Measurements from ENCODE around the gene B4GALNT1. TPM values are rescaled to one million over a fixed set of nuclear protein-coding genes. Genes with fewer than 3 reads are reported as not detected.
"Not testable (repeated sequence)": the region's sequence is repeated elsewhere in the genome, so short reads cannot be mapped to it uniquely, and the experiment has no call there.

The B4GALNT1 gene
- total RNA-seq (ENCODE audit: insufficient read depth, low replicate concordance): 1.4 TPM

DNA sequence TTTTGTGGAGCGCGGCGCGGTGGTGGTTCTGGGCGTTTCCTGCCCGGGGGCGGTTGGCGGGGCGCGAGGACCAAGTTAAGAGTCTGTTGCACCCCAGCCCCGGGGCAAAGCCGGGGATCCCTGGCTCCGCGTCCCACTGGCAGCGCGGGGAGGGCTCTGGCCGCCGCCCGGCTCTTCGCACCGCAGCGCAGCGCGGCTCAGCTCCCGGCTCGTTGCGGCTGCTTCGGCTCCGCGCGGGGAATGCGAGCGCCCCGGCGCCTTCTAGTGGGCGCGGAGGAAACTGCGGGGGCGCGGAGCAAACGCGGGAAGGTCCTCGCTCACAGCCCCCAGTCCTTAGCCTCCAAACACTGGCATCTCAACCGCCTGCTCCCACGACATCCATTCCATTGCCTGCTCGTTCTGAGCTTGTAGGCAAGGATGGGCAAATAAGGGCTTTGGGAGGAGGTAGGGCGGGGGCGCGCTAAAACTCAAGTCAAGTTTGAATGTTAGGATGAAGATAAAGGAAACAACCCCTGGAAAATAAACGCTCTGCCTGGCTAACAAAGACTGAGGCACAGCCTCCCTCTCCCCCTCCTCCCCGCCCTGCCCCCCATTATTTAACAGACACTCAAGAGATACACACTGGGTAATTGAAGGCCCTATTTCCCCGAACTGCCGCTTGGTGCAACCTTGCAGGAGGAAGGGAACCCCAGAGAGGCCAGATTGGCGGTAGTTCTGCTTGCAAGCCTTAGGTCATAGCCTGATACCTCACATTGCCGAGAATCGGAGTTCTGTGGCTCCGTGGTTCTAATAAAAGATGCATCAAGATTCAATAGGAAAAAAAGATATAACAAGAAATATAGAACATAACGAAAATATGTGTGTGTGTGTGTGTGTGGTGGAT, at the start of gene B4GALNT1:
TSS of gene B4GALNT1 (minus strand) at position 244 of the 883 bp plus-strand sequence. CDS start 1,069 bp downstream, outside the sequence.
- peak; percentile 53 for DNase-seq (ENCODE audit: low spot score)

DNA sequence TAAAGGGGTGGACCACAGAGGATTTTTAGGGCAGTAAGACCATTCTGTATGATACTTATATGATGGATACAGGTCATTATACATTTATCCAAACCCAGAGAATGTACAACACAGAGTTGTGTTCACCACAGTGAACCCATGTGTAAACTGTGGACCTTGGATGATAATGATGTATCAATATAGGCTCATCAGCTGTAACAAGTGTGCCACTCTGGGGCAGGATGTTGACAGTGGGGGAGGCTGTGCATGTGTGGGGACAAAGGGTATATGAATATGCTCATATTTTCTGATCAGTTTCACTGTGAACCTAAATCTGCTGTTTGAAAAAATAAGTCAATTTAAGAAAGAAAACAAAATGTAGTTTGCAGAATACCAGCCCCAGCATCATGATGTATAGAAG, 46.7 kb upstream of the B4GALNT1 start:
- DNase-seq (ENCODE audit: low spot score): no peak

DNA sequence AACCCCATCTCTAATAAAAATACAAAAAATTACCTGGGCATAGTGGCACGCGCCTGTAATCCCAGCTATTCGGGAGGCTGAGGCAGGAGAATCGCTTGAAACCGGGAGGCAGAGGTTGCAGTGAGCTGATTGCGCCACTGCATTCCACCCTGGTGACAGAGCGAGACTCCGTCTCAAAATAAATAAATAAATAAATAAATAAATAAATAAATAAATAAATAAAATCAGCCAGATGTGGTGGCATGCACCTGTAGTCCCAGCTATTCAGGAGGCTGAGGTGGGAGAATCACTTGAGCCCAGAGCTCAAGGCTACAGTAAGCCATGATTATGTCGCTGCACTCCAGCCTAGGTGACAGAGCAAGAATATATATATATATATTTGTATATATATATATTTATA, 44.9 kb upstream of the B4GALNT1 start:
- DNase-seq (ENCODE audit: low spot score): not testable (repeated sequence)

DNA sequence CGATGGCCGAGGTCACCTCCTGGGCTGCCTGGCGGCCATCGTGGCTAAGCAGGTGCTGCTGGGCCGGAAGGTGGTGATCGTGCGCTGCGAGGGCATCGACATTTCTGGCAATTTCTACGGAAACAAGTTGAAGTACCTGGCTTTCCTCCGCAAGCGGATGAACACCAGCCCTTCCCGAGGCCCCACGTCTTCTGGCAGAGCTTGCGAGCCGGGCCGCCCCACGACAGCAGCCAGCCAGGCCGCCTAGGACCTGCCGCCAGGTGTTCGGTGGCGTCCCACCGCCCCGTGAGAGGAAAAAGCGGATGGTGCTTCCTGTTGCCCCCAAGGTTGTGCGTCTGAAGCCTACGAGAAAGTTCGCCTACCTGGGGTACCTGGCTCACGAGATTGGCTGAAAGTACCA, 41.7 kb upstream of the B4GALNT1 start:
- no peak for DNase-seq (ENCODE audit: low spot score)

DNA sequence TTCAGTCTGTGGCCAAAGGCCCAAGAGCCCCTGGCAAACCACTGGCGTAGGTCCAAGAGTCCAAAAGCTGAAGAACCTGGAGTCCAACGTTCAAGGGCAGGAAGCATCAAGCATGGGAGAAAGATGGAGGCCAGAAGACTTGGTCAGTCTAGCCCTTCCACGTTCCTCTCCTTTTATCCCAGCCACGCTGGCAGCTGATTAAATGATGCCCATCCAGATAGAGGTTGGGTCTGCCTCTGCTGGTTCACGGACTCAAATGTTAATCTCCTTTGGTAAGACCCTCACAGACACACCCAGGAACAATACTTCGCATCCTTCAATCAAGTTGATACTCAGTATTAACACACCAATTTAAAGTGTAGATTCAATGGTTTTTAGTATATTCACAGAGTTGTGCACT, 39.8 kb upstream of the B4GALNT1 start:
- DNase-seq (ENCODE audit: low spot score): no peak

DNA sequence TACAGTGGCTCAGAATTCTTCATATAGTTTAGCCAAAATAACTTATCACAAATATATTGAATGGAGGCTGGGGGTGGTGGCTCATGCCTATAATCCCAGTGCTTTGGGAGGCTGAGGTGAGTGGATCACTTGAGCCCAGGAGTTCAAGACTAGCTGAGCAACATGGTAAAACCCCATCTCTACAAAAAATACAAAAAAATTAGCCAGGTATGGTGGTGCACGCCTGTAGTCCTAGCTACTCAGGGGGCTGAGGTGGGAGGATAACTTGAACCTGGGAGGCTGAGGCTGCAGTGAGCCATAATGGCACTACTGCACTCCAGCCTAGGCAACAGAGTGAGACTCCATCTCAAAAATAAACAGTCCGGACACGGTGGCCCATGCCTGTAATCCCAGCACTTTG, 38.8 kb upstream of the B4GALNT1 start:
- DNase-seq (ENCODE audit: low spot score): not testable (repeated sequence)

DNA sequence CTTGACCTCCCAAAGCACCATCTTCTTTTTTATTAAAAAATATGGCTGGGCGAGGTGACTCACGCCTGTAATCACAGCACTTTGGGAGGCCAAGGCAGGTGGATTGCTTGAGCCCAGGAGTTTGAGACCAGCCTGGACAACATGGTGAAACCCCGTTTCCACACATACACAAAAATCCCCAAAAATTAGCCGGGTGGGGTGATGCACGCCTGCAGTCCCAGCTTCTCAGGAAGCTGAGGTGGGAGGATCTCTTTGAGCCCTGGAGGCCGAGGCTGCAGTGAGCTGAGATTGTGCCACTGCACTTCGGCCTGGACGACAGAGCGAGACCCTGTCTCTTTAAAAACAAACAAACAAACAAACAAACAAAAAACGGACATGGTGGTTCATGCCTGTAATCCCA, 36.7 kb upstream of the B4GALNT1 start:
- not testable (repeated sequence) for DNase-seq (ENCODE audit: low spot score)

DNA sequence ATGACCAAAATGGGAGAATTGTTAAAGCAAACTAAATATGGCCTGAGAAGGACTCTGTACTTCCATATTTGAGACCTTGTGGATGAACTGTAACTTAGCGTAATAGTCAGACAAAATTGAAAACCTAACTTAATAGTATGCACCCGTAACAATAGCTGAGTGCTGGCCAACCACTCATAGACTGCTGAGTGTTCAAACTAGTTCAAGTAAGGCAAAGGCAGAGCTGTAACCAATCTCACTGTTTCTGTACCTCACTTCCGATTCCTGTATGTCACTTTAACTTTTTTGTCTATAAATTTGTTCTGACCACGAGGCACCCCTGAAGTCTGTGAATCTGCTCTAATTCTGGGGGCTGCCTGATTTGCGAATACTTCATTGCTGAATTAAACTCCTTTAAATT, 33.9 kb upstream of the B4GALNT1 start:
- DNase-seq (ENCODE audit: low spot score): no peak

DNA sequence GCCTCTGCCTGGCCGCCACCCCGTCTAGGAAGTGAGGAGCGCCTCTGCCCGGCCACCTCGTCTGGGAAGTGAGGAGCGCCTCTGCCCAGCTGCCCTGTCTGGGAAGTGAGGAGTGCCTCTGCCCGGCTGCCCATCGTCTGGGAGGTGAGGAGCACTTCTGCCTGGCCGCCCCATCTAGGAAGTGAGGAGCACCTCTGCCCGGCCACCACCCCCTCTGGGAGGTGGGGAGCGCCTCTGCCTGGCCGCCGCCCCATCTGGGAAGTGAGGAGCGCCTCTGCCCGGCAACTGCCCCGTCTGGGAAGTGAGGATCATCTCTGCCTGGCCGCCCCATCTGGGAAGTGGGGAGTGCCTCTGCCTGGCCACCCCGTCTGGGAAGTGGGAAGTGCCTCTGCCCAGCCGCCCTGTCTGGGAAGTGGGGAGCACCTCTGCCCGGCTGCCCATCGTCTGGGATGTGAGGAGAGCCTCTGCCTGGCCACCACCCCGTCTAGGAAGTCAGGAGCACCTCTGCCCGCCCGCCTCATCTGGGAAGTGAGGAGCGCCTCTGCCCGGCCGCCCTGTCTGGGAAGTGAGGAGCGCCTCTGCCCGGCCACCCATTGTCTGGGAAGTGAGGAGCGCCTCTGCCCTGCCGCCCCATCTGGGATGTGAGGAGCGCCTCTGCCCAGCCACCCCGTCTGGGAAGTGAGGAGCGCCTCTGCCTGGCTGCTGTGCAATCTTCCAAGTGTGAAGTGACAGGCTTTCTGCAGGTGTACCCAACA, 32.2 kb upstream of the B4GALNT1 start:
- not testable (repeated sequence) for DNase-seq (ENCODE audit: low spot score)

DNA sequence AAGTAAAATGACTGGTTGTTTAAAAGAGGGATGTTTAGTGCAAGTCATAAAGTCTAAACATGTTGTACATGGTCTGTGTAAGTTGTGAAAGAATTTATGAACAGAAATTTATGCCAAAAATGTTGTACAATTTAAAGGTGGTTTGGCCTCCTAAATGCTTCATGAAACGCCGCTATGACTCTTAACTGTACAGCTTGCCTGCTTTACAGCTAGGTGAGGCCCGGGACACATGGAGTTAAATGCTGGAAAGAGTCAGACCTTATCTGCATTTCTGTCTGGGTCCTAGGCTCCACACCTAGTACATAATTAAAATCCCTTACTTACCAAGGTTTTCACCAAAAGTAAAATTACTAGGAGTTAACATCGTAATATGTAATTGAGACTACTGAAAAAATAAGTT, 28.4 kb upstream of the B4GALNT1 start:
- no peak for DNase-seq (ENCODE audit: low spot score)

- no peak for DNase-seq (ENCODE audit: low spot score)
Observed at GRCh38 chr12:57658890-57659289, 25.9 kb upstream of the B4GALNT1 start.

DNA sequence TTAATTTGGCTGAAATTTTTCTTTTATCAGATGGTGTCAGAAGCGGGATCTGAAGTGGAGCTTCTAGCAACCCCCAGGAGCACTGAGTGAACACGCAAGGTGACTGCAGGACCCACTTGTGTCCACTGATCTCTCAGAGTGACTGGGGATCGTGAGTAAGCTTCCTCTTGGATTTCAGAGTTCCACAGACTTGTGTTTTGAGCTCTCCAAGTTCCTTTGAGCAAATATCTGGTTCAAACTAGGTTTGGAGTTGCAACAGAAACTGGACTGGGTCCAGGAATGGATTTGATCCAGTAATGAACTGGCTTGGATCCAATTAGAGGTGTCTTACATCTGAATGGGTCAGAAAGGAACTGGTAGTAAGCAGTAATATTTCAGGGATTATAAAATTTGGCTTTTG, 24.7 kb upstream of the B4GALNT1 start:
- no peak for DNase-seq (ENCODE audit: low spot score)

GRCh38 chr12:57656408-57656807, 23.4 kb upstream of the B4GALNT1 start:
- not testable (repeated sequence) for DNase-seq (ENCODE audit: low spot score)

DNA sequence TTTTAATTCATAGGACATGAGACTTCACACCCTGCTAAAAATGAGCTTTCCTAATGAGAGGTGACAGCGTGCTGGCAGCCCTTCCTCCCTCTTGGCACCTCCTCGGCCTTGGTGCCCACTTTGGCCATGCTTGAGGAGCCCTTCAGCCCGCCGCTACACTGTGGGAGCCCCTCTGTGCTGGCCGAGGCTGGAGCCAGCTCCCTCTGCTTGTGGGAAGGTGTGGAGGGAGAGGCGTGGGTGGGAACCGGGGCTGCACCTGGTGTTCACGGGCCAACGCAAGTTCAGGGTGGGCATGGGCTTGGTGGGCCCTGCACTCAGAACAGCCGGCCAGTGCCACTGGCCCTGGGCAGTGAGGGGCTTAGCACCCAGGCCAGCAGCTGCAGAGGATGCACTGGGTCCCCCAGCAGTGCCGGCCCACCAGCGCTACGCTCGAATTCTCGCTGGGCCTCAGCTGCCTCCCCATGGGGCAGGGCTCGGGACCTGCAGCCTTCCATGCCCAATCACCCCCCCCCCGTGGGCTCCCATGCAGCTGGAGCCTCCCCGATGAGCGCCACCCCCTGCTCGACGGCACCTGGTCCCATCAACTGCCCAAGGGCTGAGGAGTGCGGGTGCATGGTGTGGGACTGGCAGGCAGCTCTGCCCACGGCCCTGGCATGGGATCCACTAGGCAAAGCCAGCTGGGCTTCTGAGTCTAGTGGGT, 22.7 kb upstream of the B4GALNT1 start:
- DNase-seq (ENCODE audit: low spot score): no peak

DNA sequence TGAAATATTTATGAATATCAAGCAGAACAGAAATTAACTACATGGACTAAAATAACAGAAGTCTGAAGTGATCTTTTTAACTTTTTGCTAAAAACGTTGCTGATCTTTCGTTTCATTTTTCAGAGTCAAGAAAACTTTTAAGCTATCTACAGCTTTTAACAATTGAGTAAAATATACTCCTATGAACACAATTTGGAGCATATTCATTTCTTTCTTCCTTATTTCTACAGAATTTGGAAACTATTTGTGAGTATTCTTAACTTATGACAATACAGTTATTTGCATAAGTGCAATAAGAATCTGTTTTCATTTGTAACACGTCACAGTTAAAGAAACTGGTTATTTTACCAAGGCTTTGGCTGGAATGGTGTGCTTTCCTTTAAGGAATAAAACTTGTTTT, 21.0 kb upstream of the B4GALNT1 start:
- DNase-seq (ENCODE audit: low spot score): no peak

GRCh38 chr12:57646659-57647049, 13.7 kb upstream of the B4GALNT1 start:
- not testable (repeated sequence) for DNase-seq (ENCODE audit: low spot score)

- DNase-seq (ENCODE audit: low spot score): not testable (repeated sequence)
Observed at GRCh38 chr12:57645990-57646658, 13.1 kb upstream of the B4GALNT1 start.

DNA sequence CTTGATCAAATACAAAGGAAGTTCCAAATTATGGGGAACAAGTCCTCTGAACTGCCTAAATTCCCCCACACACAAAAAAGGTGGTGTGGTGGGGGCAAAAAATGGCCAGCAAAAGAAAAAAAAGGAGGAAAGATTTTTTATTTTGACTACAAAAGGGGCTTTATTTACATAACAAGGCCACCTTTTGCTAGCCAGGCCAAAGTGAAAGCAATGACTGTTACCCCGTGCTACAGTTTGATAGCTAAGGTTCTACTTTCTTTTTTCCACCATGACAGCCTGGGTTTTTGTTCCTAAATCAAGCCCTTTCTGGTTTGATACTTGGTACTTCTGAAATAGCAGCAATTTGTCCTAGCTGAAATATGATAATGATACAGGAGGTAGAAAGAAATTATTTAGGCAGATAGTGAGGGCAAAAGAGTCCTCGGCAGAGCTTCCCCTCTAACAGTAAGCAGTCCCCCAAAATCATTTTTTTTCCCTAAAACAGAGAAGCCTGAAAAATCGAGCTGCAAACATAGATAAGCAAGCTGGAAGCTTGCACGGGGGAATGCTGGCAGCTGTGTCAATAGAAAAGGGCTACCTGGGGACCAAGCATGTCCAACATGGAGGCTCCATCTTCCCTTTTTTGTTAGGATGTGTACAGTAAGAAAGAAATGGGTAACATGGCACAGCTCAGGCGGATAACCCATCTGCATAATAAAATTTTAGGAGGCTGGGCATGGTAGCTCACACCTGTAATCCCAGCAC, 8.9 kb upstream of the B4GALNT1 start:
- no peak for DNase-seq (ENCODE audit: low spot score)

GRCh38 chr12:57640175-57641042, 7.4 kb upstream of the B4GALNT1 start:
- DNase-seq (ENCODE audit: low spot score): no peak

DNA sequence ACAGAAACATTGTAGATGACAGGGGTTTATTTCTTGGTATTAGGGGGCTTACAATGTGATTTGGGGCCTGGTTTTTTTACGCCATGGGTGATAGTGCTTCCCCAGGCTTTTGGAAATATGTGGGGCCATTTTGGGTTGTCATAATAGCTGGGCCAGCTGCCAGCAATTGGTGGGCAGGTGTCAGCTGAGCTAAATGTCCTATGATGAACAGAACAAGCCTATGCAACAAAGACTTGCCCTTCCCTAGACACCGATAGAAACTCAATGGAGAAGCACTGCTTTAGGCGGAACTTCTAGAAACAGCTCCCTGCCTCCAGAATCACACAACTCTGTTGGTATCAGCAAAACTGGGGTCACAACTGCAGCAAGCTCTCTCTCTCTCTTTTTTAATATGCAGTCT, 5.1 kb upstream of the B4GALNT1 start:
- DNase-seq (ENCODE audit: low spot score): no peak

All from umbilical cord (tissue), 2 donors.